Measurements from ENCODE around the gene LDLR.

DNA sequence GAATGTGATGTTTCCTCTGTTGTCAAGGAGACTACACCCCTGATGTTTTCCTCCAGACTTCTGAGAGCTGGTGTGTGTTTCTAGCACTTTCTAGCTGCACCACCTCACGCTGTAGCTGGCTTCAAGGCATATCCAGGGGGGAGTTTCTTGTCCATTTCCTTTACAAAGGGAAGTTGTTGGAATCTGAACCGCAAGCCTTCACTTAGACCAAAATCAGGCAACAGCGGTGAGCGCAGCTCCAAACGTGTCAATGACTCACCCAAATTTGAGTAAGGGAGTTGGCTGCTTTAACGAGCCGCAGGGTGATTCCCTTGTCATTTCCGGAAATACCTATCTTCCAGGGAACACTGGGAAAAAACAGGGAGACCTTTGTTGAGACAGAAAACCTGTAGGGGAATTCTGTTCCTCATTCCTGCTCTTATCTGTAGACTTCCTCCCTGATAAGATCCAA is 2.5 kb downstream of the LDLR start:
- no peak for TF ChIP-seq GATA3 (IDR thresholded peaks at IDR 0.05; ENCODE audit: low read depth, low read length)
- TF ChIP-seq GATA2 (IDR thresholded peaks at IDR 0.05; ENCODE audit: low read depth, low read length), result no peak

All from SH-SY5Y (cell line).